PC-3 (cell line): ENCODE data around the gene XPA. TPM values are rescaled to one million over a fixed set of nuclear protein-coding genes. Genes with fewer than 3 reads are reported as not detected.

Source experiments
- ATAC-seq: fragments of 200-7000 bp; cut with Tn5 transposase; 2 replicates; pipeline ENCODE4 v1.9.1; 2020; ENCODE audit warnings: mild to moderate bottlenecking, moderate library complexity
- BruUV-seq: library from RNA; stranded (reverse); fragments of 400-500 nt; replicated peaks from 2 replicates; lab custom pipeline; 2021; lab: Mats Ljungman, UMichigan
- CTCF ChIA-PET: fragments of 300-600 bp; sonication (Branson Sonifier 250); formaldehyde crosslinking; loops from one replicate; lab custom pipeline; 2022; ENCODE audit warnings: antibody characterized with exemption; lab: Charles Lee
- POLR2A ChIA-PET: fragments of 300-600 bp; sonication (Branson Sonifier 250); formaldehyde crosslinking; loops from one replicate; lab custom pipeline; 2022; ENCODE audit warnings: antibody characterized with exemption; ENCODE audit not compliant: unreplicated experiment; lab: Charles Lee
- DNase-seq: peaks from one replicate; pipeline ENCODE4 v3.0.0-alpha.2; 2015
- H2AFZ ChIP-seq: fragments of 300-600 bp; sonication (generic); 2 replicates; pipeline ENCODE4 v1.6.0; 2016; ENCODE audit warnings: antibody characterized with exemption, low read length
- H3F3A ChIP-seq: fragments of 300-600 bp; sonication (generic); one replicate; pipeline ENCODE4 v1.6.0; 2017; ENCODE audit warnings: antibody characterized with exemption, low read length, control low read depth, mild to moderate bottlenecking; ENCODE audit not compliant: unreplicated experiment
- H3K27ac ChIP-seq: fragments of 300-600 bp; sonication (generic); 2 replicates; pipeline ENCODE4 v1.5.1; 2016; ENCODE audit warnings: mild to moderate bottlenecking, low read length
- H3K27me3 ChIP-seq: fragments of 300-600 bp; sonication (generic); 2 replicates; pipeline ENCODE4 v1.6.1; 2016; ENCODE audit warnings: low read length, mixed read lengths
- H3K36me3 ChIP-seq: fragments of 300-600 bp; sonication (generic); 2 replicates; pipeline ENCODE4 v1.6.1; 2016; ENCODE audit warnings: low read depth, mixed run types, low read length, mixed read lengths
- H3K4me1 ChIP-seq: fragments of 300-600 bp; sonication (generic); 2 replicates; pipeline ENCODE4 v1.5.1; 2016; ENCODE audit warnings: low read length; ENCODE audit not compliant: insufficient read depth
- H3K4me2 ChIP-seq: fragments of 300-600 bp; sonication (generic); 2 replicates; pipeline ENCODE4 v1.6.0; 2016; ENCODE audit warnings: low read length
- H3K4me3 ChIP-seq: fragments of 300-600 bp; sonication (generic); 2 replicates; pipeline ENCODE4 v1.5.1; 2016; ENCODE audit warnings: mild to moderate bottlenecking, low read length, mixed read lengths
- H3K79me2 ChIP-seq: fragments of 300-600 bp; sonication (generic); 2 replicates; pipeline ENCODE4 v1.6.1; 2017; ENCODE audit warnings: low read length, mixed read lengths
- H3K9ac ChIP-seq: fragments of 300-600 bp; sonication (generic); 2 replicates; pipeline ENCODE4 v1.6.0; 2016; ENCODE audit warnings: mild to moderate bottlenecking, low read length
- H3K9me2 ChIP-seq: fragments of 300-600 bp; sonication (generic); replicated peaks from 2 replicates; pipeline ENCODE4 v1.6.1; 2016; ENCODE audit warnings: mixed run types, low read length, mixed read lengths
- H3K9me3 ChIP-seq: fragments of 300-600 bp; sonication (generic); 2 replicates; pipeline ENCODE4 v1.6.1; 2016; ENCODE audit warnings: low read length, mixed read lengths
- H4K20me1 ChIP-seq: fragments of 300-600 bp; sonication (generic); 2 replicates; pipeline ENCODE4 v1.6.1; 2016; ENCODE audit warnings: low read length, mixed read lengths
- EZH2 ChIP-seq: fragments of 300-600 bp; sonication (generic); IDR thresholded peaks from one replicate; pipeline ENCODE4 v1.6.1; 2017; ENCODE audit warnings: antibody characterized with exemption, mild to moderate bottlenecking, low read length; ENCODE audit not compliant: unreplicated experiment
- EZH2phosphoT487 ChIP-seq: fragments of 300-600 bp; sonication (generic); IDR thresholded peaks from 2 replicates; pipeline ENCODE4 v1.6.1; 2018; ENCODE audit warnings: mild to moderate bottlenecking, antibody characterized with exemption, low read length, borderline replicate concordance
- intact Hi-C: fragments of 100-400 bp; cut with micrococcal nuclease; formaldehyde crosslinking; loops from 2 replicates; pipeline ENCODE4 v1.9.0; 2023
- total RNA-seq: library from RNA; depleted of rRNA; stranded (reverse); fragments of >200 nt; gene quantifications from 2 replicates; pipeline ENCODE4 v1.2.3, GENCODE V29; 2014
- TF ChIP-seq, protein P1 (sequence below): fragments of 300-600 bp; sonication (generic); conservative IDR thresholded peaks from 2 replicates; pipeline ENCODE4 v1.5.1; 2017; ENCODE audit warnings: antibody characterized with exemption, low read depth, mild to moderate bottlenecking, low read length

Gene XPA
- total RNA-seq, 1 experiment from 2014 or later = 9.4 TPM

DNA sequence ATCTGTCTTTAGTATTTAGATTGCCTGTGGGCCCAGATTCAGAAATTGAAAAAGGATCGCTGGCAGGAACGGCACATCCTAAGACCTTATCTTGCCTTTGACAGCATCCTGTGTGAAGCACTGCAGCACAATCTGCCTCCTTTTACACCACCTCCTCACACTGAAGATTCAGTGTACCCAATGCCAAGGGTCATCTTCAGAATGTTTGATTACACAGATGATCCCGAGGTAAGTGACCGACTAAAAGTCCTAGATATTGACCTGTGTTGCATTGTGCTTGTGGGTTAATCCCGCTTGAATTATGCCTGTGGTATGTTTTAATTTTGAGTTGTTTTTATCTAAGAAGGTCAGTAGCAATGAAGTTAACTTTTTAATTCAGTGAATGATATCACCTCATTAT is 49.1 kb downstream of the XPA start:
- CTCF ChIA-PET = no interaction called here
- Histone ChIP-seq H3K9me2 (no peaks in the 10 kb centered on the region), H3K27me3 (no peaks in the 10 kb centered on the region), H3K36me3 (peaks cover 31% of the 10 kb centered on the region), H3K4me1 (no peaks in the 10 kb centered on the region), H3K4me3 (no peak overlapping the region), H3K79me2 (no peaks in the 10 kb centered on the region), H3K9me3 (no peaks in the 10 kb centered on the region), H3K9ac (no peak overlapping the region), H4K20me1 (no peaks in the 10 kb centered on the region), H3F3A (no peaks in the 10 kb centered on the region), H2AFZ (no peak overlapping the region), H3K4me2 (no peak overlapping the region), H3K27ac (no peak overlapping the region)
- TF ChIP-seq EZH2 (no peak), EZH2phosphoT487 (no peak)
- TF ChIP-seq, protein P1, sequence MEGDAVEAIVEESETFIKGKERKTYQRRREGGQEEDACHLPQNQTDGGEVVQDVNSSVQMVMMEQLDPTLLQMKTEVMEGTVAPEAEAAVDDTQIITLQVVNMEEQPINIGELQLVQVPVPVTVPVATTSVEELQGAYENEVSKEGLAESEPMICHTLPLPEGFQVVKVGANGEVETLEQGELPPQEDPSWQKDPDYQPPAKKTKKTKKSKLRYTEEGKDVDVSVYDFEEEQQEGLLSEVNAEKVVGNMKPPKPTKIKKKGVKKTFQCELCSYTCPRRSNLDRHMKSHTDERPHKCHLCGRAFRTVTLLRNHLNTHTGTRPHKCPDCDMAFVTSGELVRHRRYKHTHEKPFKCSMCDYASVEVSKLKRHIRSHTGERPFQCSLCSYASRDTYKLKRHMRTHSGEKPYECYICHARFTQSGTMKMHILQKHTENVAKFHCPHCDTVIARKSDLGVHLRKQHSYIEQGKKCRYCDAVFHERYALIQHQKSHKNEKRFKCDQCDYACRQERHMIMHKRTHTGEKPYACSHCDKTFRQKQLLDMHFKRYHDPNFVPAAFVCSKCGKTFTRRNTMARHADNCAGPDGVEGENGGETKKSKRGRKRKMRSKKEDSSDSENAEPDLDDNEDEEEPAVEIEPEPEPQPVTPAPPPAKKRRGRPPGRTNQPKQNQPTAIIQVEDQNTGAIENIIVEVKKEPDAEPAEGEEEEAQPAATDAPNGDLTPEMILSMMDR = no peak
- DNase-seq (no peak), ATAC-seq (no peak)
- intact Hi-C loops = no loop called here
- POLR2A ChIA-PET = no interaction called here
- BruUV-seq = no TSS peak

- ChIA-PET POLR2A (interaction anchor here (0.9 kb wide), 1 partner anchor 12 kb away, joined by 3 read pairs; the partner anchor contains the start of genes NCBP1 and TSTD2), CTCF (interaction anchor here (0.6 kb wide), 1 partner anchor 30 kb away, joined by 5 read pairs; no protein-coding TSS in a partner anchor)
- H2AFZ ChIP-seq = no peak overlapping the region
- H3K4me3 ChIP-seq = no peak overlapping the region
- H3F3A ChIP-seq = no peaks in the 10 kb centered on the region
- H3K4me1 ChIP-seq = no peaks in the 10 kb centered on the region
- DNase-seq (no peak), ATAC-seq (no peak)
- no peaks in the 10 kb centered on the region for H3K27me3 ChIP-seq
- no peaks in the 10 kb centered on the region for H3K9me2 ChIP-seq
- no peak overlapping the region for H3K27ac ChIP-seq
- no peak overlapping the region for H3K9ac ChIP-seq
- H3K4me2 ChIP-seq = no peak overlapping the region
- no peaks in the 10 kb centered on the region for H4K20me1 ChIP-seq
- no TSS peak for BruUV-seq
- no peaks in the 10 kb centered on the region for H3K9me3 ChIP-seq
- intact Hi-C loops = loop anchor here (1.0 kb wide), 1 partner anchor 7 kb away; no protein-coding TSS in a partner anchor
- peaks cover 17% of the 10 kb centered on the region for H3K79me2 ChIP-seq
- peaks cover 38% of the 10 kb centered on the region for H3K36me3 ChIP-seq
- TF ChIP-seq EZH2 = no peak
- TF ChIP-seq, protein P1 = no peak
Measured at GRCh38 chr9:97645720-97646119, 51.4 kb downstream of the XPA start.

- no TSS peak for BruUV-seq
- no peak overlapping the region for H3K27ac ChIP-seq
- intact Hi-C loops = no loop called here
- no peak overlapping the region for H2AFZ ChIP-seq
- no peak overlapping the region for H3K4me3 ChIP-seq
- no peaks in the 10 kb centered on the region for H3K9me2 ChIP-seq
- peaks cover 12% of the 10 kb centered on the region for H3K4me1 ChIP-seq
- DNase-seq (no peak), ATAC-seq (no peak)
- no peak overlapping the region for H3K4me2 ChIP-seq
- peaks cover 26% of the 10 kb centered on the region for H3K36me3 ChIP-seq
- H3K9me3 ChIP-seq = no peaks in the 10 kb centered on the region
- H3K79me2 ChIP-seq = peaks cover 69% of the 10 kb centered on the region
- no peak overlapping the region for H3K9ac ChIP-seq
- POLR2A ChIA-PET = no interaction called here
- CTCF ChIA-PET = no interaction called here
- no peaks in the 10 kb centered on the region for H3K27me3 ChIP-seq
- TF ChIP-seq, protein P1 = no peak
- TF ChIP-seq EZH2phosphoT487 (no peak), EZH2 (no peak)
- no peaks in the 10 kb centered on the region for H3F3A ChIP-seq
- peaks cover 40% of the 10 kb centered on the region for H4K20me1 ChIP-seq
Measured at GRCh38 chr9:97640325-97640724, 56.8 kb downstream of the XPA start.
